HUES6 (cell line): ENCODE measurements around the gene PABPC5.

Experiments
- H3K27ac ChIP-seq: 2 replicates; pipeline ENCODE4 v1.7.0; 2013; ENCODE audit warnings: low read depth, mild to moderate bottlenecking, low read length, inconsistent platforms
- H3K27me3 ChIP-seq: 2 replicates; pipeline ENCODE4 v1.6.1; 2013; ENCODE audit warnings: low read length; ENCODE audit not compliant: control insufficient read depth, insufficient read depth
- H3K36me3 ChIP-seq: 2 replicates; pipeline ENCODE4 v1.6.1; 2013; ENCODE audit warnings: low read length; ENCODE audit not compliant: control insufficient read depth, insufficient read depth
- H3K4me1 ChIP-seq: 2 replicates; pipeline ENCODE4 v1.6.1; 2013; ENCODE audit warnings: low read length; ENCODE audit not compliant: control insufficient read depth, insufficient read depth
- H3K4me3 ChIP-seq: 2 replicates; pipeline ENCODE4 v1.5.1; 2013; ENCODE audit warnings: low read depth, low read length
- H3K9ac ChIP-seq: one replicate; pipeline ENCODE4 v1.6.1; 2013; ENCODE audit warnings: mild to moderate bottlenecking, low read length
- H3K9me3 ChIP-seq: 2 replicates; pipeline ENCODE4 v1.6.1; 2013; ENCODE audit warnings: low read depth, low read length; ENCODE audit not compliant: control insufficient read depth, insufficient read depth

PABPC5 gene

GRCh38 chrX:91434351-91435168, at the start of gene PABPC5:
PABPC5 (plus strand) TSS chrX:91434839; CDS start chrX:91435578, 739 bp downstream.
- no peak within 1 kb of the TSS for H3K27ac ChIP-seq
- H3K9ac ChIP-seq = peak within 1 kb of the TSS; percentile 72
- peak within 1 kb of the TSS; percentile 82 for H3K4me3 ChIP-seq
- no peaks in the 10 kb centered on the region for H3K9me3 ChIP-seq
- peaks cover 4% of the 10 kb centered on the region; the same call in 1 of the 2 replicates for H3K27me3 ChIP-seq
- H3K4me1 ChIP-seq = peaks cover 8% of the 10 kb centered on the region
- no peaks in the 10 kb centered on the region for H3K36me3 ChIP-seq

GRCh38 chrX:91389026-91389425, 45.6 kb upstream of the PABPC5 start:
- Histone ChIP-seq H3K4me3 (no peak overlapping the region), H3K4me1 (no peaks in the 10 kb centered on the region), H3K27ac (no peak overlapping the region), H3K27me3 (no peaks in the 10 kb centered on the region), H3K9me3 (peaks cover 1% of the 10 kb centered on the region), H3K9ac (no peak overlapping the region), H3K36me3 (no peaks in the 10 kb centered on the region)

- Histone ChIP-seq H3K36me3 (no peaks in the 10 kb centered on the region), H3K27me3 (no peaks in the 10 kb centered on the region), H3K4me3 (no peak overlapping the region), H3K9ac (no peak overlapping the region), H3K9me3 (peaks cover 8% of the 10 kb centered on the region; the same call in 1 of the 2 replicates), H3K4me1 (no peaks in the 10 kb centered on the region), H3K27ac (no peak overlapping the region)
Measured at GRCh38 chrX:91414713-91415112, 19.9 kb upstream of the PABPC5 start.

GRCh38 chrX:91435395-91435794, 756 bp downstream of the PABPC5 start:
- Histone ChIP-seq H3K36me3 (no peaks in the 10 kb centered on the region), H3K9me3 (no peaks in the 10 kb centered on the region), H3K9ac (peak overlapping the region; percentile 72), H3K4me1 (peaks cover 8% of the 10 kb centered on the region), H3K27ac (no peak overlapping the region), H3K27me3 (peaks cover 4% of the 10 kb centered on the region; the same call in 1 of the 2 replicates), H3K4me3 (peak overlapping the region; percentile 82)
